Epidermal melanocyte (primary cell): Measurements from ENCODE around the gene INA.

Experiments
- DNase-seq: peaks from one replicate; pipeline ENCODE4 v3.0.0; 2011; ENCODE audit warnings: low spot score; ENCODE audit not compliant: insufficient read length

The INA gene

DNA sequence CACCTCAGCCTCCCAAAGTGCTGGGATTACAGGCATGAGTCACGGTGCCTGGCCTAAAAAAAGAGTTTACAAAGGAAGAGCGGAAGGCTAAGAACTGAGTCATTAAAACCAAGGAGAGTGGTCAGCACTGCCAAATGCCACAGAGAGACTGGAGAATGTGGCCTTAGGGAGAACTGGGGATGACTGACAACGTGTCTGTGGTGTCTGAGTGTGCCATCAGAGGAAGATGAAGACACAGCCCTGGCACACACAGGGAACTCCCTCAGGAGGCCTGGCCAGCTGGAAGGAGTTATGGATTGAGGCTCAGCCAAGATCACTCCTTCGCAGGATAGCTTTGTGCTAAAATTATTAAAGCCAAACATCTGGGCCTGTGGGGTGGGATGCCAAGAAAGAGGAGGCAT is 3.9 kb upstream of the INA start:
- peak; percentile 90 for DNase-seq

DNA sequence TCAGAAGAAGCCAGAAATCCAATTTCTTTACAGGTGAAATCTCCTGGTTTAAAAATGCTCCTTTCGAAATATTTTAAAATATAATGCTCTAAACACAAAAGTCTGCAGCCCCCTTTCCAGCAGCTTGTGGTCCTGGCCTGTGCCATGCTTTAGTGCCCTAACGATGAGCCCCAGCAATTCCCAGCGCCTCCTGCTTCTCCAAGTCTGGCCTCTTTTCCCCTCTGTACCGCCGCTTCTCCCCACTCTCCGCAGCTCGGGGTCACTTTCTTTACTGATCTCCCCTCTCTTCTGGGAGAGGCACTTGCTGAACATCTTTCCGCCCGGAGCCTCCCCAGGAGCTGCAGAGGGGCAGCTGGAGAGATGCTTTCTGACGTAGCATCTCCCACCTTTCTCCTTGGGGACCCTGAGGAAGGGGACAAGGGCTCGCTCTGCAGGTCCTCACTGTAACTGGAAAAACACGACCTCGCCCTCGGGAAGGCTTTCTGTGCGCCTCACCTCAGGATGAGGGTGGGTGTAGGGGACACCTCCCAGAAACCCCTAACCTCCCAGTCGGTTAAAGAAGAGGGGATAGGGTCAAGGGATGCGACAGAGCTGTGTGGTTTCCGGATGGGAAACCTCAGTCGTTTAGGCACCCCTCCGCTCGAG is 565 bp upstream of the INA start:
- no peak for DNase-seq

DNA sequence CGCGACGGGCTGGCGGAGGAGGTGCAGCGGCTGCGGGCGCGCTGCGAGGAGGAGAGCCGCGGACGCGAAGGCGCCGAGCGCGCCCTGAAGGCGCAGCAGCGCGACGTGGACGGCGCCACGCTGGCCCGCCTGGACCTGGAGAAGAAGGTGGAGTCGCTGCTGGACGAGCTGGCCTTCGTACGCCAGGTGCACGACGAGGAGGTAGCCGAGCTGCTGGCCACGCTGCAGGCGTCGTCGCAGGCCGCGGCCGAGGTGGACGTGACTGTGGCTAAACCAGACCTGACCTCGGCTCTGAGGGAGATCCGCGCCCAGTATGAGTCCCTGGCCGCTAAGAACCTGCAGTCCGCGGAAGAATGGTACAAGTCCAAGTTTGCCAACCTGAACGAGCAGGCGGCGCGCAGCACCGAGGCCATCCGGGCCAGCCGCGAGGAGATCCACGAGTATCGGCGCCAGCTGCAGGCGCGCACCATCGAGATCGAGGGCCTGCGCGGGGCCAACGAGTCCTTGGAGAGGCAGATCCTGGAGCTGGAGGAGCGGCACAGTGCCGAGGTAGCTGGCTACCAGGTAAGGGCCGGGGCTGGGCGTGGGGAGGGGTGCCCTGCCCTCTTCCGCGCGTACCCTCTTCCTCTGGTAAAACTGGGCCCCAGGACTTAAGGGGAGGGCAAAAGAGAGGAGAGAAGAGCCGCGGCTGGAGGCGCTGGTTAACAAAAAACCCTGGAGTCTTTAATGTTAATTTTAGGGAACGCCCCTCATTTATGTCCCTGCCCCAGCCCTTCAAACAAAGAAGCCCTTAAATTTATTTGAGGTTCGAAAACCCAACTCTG is 987 bp downstream of the INA start:
- DNase-seq, result no peak

DNA sequence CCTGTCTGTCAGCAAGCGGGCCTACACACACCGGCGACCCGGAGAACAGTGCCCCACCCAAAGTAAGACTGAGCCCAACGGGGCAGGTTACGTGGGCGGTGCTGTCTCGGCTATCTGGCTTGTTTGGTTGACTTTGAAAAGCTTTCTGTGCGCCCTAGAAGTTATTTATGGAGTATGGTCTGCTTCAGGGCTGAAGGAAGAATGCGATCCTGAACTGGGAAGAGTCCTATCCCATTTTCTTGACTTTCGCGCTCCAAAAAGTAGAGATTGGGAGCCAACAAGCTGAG is 1.5 kb downstream of the INA start:
- no peak for DNase-seq

DNA sequence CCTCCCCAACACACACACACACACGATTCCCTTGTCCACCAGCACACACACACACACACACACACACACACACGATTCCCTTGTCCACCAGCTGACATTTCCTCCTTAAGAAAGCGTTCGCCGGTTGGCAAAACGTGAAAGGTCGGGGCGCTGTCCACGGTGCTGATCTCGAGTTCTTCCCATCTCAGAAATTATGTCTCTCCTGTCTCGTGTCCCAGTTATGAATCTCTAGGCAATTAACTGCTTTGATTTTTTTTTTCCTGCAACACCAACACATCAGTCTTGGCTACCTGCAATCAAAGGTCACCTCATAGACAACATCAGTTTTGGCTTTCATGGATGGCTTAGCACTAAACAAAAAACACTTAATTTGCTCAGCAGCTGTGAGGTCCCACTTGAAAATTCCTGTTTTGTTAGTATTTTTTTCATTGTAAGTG is 1.9 kb downstream of the INA start:
- no peak for DNase-seq

DNA sequence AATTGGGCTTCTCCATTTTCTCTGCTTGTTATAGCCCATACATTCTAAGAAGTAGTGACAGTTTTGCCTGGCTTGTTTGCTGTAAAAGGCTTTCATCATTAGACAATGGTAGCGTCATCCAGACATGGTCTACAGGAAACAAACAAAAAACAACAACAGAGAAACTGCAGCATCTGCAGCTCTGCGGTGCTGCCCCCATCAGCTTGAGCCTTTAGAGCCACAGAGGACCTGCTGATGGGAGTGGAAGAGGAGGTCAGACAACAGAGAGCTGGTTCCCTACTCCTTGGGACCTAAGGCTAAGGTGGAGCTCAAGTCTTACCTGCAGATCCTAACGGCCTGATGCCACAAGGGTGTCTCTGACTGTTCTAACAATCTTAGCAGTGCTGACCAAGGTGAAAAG is 3.1 kb downstream of the INA start:
- DNase-seq, result no peak

DNA sequence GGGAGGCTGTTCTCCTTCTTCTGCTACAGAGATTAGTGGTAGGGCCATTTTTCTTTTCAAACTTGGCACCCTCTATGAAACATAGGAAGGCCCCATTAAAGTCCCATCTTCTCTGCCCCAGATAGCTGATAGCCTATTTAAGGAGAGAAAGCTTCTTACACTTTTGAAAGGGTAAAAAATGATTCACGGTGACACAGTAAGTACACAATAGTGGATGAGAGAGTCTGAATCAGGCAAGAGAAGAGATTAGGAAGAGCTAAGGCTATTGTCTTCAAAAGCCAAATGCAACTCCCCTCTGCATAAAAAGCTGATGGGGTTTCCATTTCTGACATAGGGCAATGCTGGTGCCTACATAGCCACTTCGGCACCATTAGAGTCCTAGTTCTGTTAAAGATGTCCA is 3.6 kb downstream of the INA start:
- no peak for DNase-seq

DNA sequence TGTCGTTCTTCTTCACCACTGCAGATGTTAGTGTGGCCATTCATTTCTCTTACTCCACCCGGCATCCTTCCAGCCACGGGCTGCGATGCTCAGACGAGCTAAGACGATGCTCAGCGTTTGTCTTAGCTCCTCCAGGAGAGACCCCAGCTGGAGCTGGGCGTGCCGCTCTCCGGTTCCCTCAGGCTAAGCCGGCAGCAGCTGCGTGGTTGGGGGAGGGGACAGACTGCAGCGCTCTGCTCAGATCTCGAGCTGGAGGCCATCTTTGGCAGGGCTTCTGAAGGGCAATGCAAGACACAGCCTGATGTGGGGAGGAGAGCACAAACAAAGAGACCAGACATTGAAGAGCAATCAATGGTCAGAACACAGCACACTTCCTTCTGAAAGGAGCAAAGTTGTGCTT is 4.8 kb downstream of the INA start:
- DNase-seq, result no peak

DNA sequence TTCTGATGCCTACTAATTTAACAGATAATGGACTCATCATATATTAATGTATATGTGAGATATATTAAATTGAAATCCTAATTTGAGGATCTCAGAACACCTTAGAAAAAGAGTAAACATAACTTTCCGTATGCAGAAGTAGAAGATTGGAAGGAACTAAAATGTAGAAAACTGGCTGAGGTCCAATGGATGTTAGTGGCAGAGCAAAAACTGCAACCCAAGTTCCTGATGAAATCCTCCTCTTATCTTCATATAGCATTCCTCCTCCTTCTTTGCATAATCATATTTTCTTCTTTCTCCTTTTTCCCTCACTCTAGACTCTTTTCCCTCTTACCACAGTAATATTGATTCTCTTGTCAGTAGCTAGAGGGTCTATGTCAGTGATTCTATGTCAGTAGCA is 6.0 kb downstream of the INA start:
- no peak for DNase-seq

DNA sequence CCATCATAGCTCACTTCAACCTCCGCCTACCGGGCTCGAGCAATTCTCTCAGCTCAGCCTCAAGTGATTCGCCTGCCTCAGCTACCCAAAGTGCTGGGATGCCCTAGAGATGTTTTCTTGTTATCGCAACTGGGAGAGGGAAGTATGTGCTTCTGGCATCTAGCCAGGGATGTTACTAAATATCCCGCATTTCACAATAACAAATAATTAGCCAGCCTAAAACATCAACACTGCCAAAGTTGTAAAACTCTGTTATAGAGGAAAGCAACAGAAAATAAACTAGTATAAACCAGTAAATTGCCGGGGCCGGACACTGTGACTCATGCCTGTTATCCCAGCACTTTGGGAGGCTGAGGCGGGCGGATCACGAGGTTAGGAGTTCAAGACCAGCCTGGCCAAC is 7.2 kb downstream of the INA start:
- DNase-seq, result no peak

DNA sequence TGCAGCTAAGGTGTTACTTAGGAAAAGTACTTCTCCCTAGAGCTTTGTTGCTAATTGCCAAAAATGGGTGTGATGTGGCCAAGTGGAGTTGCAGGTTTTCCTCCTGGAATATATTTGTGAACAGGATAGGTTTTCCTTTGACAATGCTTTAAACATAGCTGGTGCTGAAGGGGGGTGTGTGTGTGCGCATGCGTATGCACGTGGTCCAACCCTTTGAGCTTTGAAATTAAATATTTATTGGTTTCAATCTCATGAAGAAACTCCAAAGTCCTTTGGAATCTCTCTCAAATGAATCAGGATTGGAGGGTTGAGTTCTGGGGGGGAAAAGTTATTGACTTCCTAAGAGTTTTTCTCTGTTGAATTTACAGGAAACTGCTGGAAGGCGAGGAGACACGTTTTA is 11.1 kb downstream of the INA start:
- DNase-seq, result no peak

DNA sequence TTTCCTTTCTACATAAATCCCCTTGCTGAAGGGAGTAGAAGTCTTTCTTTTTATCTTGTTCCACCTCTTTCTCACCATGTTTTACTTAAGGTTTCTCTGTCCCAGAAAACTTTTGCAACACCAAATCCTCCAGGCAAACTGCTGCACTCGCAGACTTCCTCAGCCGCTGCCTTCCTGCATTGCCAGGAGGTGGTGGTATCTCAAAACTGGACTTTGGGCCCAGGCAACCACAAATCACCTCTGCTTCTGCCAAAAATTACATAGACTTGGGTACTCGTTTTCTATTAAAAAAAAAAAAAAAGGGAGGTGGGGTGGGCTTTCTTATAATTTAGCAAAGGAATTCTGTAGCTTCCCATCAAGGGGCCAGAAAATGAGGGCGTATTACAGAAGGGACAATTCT is 14.7 kb downstream of the INA start:
- DNase-seq, result no peak

DNA sequence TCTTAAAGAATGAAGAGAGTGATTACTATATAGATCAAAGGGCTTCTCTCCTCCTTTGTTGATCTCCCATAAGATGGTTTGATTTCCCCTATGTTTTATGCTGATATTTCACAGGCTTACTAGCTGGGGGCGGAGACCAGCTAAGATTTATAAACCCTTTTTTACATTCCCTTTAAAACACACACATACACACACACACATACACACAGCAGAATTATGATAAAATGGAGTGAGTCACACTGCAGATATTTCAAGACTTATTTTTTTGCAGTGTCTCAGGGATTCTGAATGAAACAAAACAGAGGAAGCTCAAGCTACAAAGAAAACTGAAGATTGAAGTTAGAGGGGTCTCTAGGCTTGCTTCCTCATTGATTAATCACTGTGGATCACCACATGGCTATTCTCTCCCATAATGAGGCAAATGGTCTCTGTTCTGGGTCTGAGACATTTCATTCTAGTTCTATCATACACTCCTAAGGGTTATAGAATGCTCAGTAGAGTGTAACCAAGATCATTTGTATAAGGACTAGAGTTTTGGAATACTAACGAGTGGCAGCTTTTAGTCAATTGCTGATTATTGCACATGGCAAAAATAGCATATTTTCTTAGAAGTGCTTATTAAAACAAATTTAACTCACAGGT is 18.6 kb downstream of the INA start:
- DNase-seq, result no peak

DNA sequence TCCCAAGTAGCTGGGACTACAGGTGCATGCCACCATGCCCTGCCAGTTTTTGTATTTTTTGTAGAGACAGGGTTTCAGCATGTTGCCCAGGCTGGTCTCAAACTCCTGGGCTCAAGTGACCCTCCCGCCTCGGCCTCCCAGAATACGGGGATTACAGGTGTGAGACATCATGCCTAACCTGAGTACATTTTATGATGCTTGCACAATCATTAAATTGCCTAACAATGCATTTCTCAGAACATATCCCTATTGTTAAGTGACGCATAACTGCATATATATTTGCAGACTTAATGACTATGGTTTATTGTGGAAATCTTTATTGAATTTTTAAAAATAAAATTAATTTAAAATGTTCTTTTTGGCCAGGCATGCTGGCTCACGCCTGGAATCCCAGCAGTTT is 30.7 kb downstream of the INA start:
- no peak for DNase-seq

DNA sequence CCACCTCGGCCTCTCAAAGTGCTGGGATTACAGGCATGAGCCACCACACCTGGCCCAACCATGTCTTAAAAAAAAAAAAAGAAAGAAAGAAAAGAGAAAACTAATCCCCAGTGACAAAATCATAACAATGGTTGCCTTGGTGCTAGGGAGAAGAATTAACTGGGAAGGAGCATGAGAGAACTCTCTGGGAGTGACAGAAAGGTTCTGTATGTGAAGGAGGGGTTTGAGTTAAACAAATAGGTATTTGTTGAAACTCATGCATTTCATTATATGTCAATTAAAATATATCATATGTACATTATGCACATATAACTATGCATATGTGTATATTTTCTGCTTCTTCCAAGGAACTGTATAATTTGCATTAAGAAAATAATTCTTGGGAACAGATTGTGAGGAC is 33.3 kb downstream of the INA start:
- DNase-seq, result no peak

DNA sequence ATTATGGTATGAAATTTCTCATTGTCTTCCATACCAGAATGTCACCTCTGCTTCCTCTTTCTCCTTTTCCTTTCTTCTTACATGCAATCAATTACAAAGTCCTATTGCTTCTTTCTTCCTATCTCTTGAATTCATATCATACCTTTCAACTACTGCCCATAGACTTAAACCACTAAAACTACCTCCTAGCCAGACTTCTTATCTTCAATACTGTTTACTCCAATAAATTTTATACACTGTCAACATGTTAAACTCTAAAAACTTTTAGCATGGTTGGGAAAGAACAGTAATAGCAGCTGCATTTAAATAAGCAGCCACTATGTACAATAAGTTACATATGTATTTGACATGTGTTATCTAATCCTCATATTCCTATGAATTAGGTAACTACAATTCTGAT is 39.1 kb downstream of the INA start:
- DNase-seq, result no peak

DNA sequence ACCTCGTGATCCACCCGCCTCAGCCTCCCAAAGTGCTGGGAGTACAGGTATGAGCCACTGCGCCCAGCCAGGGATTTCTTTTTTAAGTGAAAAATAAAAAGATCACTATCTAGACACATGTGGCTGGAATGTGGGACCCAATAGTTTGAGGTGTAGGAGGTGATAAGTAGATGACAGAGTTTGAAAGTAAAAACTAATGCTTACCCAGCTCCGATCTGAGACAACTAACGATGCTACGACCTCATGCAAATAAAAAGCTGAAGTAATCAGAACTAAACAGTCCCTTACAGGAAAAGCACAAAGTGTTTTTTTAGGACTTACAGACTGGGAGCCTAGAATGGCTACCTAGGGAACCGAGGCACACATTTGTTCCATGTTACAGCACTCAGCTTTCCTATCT is 51.0 kb downstream of the INA start:
- no peak for DNase-seq

DNA sequence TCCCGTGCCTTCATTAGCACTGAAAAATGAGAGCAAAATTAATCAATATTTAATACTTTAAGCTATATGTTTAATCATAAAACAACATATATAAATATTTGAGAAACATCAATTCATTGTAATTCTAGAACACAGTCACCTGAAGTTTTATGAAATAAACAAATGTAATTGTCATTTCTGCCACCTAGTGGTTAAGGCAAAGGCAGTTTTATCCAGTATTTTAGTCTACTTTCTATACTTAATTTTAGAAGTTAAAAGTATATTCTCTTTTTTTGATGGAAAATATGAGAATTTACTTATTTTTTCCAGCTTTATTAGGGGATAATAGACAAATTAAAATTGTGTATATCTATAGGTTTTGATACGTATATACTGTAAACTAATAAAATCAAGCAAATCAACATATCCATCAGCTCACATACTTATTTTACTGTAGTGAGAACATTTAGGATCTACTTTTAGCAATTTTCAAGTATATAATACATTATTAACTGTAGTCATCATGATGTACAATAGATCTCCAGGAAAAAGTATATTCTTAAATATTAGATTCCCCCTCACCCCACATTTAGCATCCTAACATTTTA is 57.1 kb downstream of the INA start:
- DNase-seq, result no peak

DNA sequence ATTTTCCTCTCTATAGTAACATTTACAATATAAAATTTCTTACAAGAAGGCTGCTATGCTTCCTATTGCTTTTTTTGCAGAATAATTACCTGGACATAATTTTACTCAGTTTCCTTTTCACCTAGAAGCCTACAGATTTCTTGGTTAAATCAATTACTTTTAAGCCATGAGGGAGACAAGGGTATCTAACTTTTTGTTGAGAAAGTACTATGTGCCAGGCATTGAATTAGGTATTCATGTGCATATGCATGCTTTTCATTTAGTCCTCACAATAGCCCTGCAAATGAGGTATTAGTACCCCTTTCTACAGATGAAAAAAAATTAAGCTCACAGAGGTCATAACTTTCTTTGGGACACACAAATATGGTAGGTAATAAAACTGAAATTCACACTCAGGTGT is 57.6 kb downstream of the INA start:
- no peak for DNase-seq

DNA sequence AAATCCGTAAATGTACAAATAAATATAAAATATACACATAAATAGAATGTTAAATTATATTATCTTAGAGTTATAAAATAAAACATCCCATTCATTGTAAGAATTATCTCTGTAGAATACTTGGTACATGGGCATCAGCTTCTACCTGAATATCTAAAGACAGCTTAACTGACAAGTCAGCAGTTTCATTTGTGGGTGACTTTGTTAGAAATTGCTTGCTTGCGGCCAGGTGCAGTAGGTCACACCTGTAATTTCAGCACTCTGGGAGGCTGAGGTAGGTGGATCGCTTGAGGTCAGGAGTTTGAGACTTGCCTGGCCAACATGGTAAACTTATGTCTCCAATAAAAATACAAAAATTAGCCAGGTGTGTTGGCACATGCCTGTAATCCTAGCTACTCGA is 59.4 kb downstream of the INA start:
- no peak for DNase-seq
